Hematopoietic multipotent progenitor cell treated with erythropoietin and hydrocortisone succinate and interleukin-3 and kit ligand, for 6 days (in vitro differentiated cells): ENCODE results near the gene COL6A3.

Experiments used
- DNase-seq: peaks from one replicate; pipeline ENCODE4 v3.0.0-alpha.2; 2015

COL6A3 gene

GRCh38 chr2:237294460-237294859 is 119.5 kb downstream of the COL6A3 start:
- no peak for DNase-seq

GRCh38 chr2:237293978-237294377 is 120.0 kb downstream of the COL6A3 start:
- DNase-seq, result no peak

- peak; percentile 29 for DNase-seq
Observed at GRCh38 chr2:237291138-237291792, 122.7 kb downstream of the COL6A3 start.

GRCh38 chr2:237290261-237290660 is 123.7 kb downstream of the COL6A3 start:
- DNase-seq, result no peak

GRCh38 chr2:237289139-237289538 is 124.8 kb downstream of the COL6A3 start:
- no peak for DNase-seq

GRCh38 chr2:237287872-237288271 is 126.1 kb downstream of the COL6A3 start:
- no peak for DNase-seq

- no peak for DNase-seq
Observed at GRCh38 chr2:237283131-237283928, 130.6 kb downstream of the COL6A3 start.

GRCh38 chr2:237282568-237283128 is 131.3 kb downstream of the COL6A3 start:
- DNase-seq, result no peak

GRCh38 chr2:237281836-237282306 is 132.1 kb downstream of the COL6A3 start:
- DNase-seq, result peak; percentile 11

GRCh38 chr2:237280939-237281338 is 133.0 kb downstream of the COL6A3 start:
- DNase-seq, result no peak

GRCh38 chr2:237280229-237280628 is 133.7 kb downstream of the COL6A3 start:
- no peak for DNase-seq

- no peak for DNase-seq
Observed at GRCh38 chr2:237279012-237279768, 134.8 kb downstream of the COL6A3 start.

- no peak for DNase-seq
Observed at GRCh38 chr2:237278568-237278967, 135.4 kb downstream of the COL6A3 start.

GRCh38 chr2:237276716-237277490 is 137.1 kb downstream of the COL6A3 start:
- no peak for DNase-seq
